VCaP (cell line): ENCODE results near the gene DEGS2.

ENCODE experiments used
- H3K27ac ChIP-seq: fragments of 450-650 bp; 2 replicates; pipeline ENCODE4 v1.5.1; 2017
- TF ChIP-seq, protein P1 (sequence below): fragments of 450-650 bp; conservative IDR thresholded peaks from 2 replicates; pipeline ENCODE4 v1.5.1; 2017; ENCODE audit warnings: mild to moderate bottlenecking, moderate library complexity

DEGS2 gene

DNA sequence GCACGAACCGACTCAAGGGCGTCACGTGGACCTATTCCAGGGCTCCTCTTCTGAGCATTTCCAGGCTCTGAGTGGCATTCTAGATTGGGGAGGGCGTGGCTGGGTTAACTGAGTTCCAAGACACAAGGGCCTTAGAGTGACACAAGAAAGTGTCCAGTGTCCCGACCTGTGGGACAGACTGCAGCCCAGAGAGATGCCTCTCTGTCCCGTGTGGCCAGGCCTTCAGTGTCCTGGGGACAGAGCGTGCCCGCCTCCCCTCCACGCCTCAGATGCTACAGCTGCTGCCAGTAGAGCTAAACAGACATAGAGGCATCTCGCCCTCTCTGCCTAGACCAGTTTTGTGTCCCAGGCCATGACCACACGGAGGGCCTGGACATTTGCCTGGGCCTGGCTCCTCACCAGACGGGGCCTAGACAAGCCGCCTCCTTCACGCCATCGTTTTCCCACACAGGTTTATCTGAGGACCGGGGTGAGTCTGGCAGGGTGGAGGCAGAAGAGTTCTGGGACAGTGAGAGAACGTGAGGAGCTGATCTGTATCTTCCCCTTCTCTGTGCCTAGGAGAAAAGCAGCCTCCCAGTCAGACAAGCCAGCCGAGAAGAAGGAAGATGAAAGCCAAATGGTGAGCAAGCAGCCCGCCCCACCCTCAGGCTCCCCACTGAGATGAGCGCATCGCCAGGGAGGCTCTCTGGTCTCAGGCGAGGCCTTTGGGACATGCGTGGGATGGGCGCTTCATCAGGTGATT, 27.1 kb downstream of the DEGS2 start:
- TF ChIP-seq, protein P1, sequence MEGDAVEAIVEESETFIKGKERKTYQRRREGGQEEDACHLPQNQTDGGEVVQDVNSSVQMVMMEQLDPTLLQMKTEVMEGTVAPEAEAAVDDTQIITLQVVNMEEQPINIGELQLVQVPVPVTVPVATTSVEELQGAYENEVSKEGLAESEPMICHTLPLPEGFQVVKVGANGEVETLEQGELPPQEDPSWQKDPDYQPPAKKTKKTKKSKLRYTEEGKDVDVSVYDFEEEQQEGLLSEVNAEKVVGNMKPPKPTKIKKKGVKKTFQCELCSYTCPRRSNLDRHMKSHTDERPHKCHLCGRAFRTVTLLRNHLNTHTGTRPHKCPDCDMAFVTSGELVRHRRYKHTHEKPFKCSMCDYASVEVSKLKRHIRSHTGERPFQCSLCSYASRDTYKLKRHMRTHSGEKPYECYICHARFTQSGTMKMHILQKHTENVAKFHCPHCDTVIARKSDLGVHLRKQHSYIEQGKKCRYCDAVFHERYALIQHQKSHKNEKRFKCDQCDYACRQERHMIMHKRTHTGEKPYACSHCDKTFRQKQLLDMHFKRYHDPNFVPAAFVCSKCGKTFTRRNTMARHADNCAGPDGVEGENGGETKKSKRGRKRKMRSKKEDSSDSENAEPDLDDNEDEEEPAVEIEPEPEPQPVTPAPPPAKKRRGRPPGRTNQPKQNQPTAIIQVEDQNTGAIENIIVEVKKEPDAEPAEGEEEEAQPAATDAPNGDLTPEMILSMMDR, result no peak
- H3K27ac ChIP-seq, result peak overlapping the region; percentile 43; the same call in 1 of the 2 replicates

DNA sequence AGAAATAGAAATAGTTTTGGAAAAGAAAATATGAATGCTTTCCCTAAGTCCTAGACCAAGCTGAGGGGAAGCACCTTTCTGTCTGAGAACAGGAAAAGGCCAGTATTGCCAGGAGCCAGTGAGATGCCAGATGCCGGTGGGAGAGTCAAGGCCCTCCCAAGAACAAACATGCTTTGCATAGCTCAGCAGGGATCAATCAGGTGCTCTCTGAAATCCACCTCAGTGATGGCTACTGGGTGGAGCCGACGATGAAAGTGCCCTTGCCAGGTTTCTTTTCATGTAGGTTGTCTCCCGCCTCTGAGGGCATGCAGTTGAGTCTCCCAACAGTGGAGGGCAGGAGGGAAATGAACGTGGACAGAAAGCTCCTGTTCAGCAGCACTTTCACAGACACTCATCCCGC, 28.3 kb downstream of the DEGS2 start:
- peak overlapping the region; percentile 43; the same call in 1 of the 2 replicates for H3K27ac ChIP-seq
- TF ChIP-seq, protein P1, result no peak

DNA sequence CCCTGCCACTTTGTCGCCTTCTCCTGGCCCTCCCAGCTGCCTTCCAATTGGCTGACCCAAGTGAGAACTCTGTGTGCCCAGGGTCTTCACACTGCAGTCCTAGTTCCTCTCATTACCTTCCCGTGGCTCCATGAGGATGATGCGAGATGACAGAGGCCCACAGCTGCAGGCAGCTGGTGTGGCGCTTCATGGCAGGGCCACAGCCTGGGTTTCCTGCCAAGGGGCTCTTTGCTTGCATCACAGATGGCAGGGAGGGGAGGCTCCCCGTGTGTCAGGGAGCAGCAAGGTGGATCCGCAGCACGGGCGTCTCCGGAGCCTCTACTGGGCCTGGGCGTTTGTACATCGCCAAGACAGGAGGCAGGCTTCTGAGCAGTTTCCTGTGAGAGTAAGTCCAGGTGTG, 28.9 kb downstream of the DEGS2 start:
- TF ChIP-seq, protein P1, result no peak
- peak overlapping the region; percentile 43 for H3K27ac ChIP-seq

DNA sequence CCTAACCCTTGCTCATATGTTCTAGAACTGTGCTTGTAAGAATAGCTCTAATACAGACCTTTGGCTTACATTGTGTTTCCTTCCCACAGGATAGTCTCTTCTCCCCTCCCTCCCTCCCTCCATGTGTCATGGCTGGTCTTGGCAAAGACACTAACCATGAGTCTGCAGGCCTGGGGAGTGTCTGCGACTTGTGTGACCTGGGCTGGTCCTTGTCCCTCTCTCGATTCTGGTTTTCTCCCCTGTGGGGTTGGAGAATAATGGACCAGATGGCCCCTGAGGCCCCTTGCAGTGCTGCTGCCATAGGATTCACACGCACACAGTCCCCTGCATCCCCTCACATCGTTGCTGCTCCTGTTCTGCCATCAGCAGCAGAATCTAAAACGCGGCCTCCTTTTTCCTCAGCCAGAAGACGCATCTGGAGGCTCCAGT, 30.3 kb downstream of the DEGS2 start:
- no peak overlapping the region; the same call in 1 of the 2 replicates for H3K27ac ChIP-seq
- TF ChIP-seq, protein P1, result no peak

DNA sequence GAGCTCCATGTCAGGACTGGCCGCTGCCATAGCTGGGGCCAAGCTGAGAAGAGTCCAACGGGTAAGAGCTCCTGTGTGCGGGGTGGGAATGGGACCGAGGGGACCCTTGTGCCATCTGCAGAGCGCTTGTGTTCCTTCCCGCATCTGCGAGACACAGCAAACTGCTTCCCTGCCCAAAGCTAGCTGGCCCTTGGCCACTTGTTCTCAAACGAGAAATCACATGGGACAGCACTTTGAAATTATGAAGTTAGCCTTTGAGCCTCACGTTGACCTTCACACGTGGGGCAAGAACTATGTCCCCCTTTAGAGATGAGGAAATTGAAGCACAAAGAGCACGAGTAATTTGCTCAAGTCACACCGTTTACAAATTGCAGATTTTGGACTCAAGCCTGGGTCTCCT, 30.8 kb downstream of the DEGS2 start:
- TF ChIP-seq, protein P1, result no peak
- no peak overlapping the region; the same call in 1 of the 2 replicates for H3K27ac ChIP-seq

DNA sequence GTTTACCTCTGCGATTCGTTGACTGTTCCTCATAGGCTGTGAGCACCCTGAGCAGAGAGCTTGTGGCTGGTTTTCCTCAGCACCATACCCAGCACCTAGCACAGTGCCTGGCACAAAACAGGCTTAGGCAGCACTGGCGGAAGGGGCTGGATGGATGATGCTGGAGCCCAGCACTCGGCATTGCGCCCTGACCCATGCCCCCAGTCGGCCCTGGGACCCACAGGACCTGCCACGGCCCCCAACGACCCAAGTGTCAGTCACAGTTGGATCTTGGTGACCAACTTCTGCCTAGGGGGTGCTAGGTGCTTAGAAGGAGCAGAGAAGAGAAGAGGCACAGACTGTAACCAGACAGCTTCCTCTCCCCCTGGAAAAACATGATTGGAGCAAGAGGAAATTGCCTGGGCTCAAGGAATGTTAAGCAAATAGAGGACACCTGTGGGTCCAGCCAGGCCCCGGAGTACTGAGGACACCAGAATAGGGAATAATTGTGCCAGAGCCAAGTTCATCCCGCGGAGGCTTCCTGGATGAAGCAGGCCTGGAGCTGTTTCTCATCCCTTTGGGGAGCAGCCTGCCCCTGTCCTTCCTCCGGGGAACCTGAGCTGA, 31.5 kb downstream of the DEGS2 start:
- TF ChIP-seq, protein P1, result no peak
- no peak overlapping the region for H3K27ac ChIP-seq

DNA sequence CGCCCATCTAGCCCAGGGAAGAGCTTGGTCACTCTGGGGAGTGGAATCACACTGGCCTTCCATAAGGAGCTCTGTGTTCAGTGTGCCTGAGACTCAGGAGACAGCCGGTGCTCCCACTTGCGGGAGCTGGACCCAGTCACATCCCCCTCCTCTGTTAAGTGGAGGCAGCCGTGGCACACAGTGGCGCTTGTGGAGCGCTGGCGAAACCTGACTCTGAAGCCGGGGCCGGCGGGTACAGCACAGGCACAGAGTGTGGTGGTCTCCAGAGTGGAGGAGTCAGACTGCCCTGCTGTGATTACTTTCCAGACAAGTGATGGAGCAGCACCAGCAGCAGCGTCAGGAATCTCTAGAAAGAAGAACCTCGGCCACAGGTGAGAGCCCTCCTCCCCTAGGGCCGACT, 33.0 kb downstream of the DEGS2 start:
- H3K27ac ChIP-seq, result no peak overlapping the region
- TF ChIP-seq, protein P1, result no peak
